ENCODE measurements around the gene ANXA2. TPM values are rescaled to one million over a fixed set of nuclear protein-coding genes. Genes with fewer than 3 reads are reported as not detected.

ANXA2 gene
- total and polyA plus RNA-seq, 10 of the 15 experiments (the other 5 are each of a cell fraction or from before 2014, with no cell fraction given), result 135 to 540 (median 281) TPM

- Histone ChIP-seq H3K27ac (ENCODE audit: control insufficient read depth, insufficient read depth) (no peak overlapping the region), H3K4me2 (ENCODE audit: control insufficient read depth, insufficient read depth) (no peak overlapping the region), H3K79me2 (ENCODE audit: control insufficient read depth, insufficient read depth, low read length) (no peaks in the 10 kb centered on the region), H2AFZ (ENCODE audit: control insufficient read depth, low read depth, low read length) (no peak overlapping the region), H3K9me3 (replicated peaks; ENCODE audit: control insufficient read depth, insufficient read depth, low read length) (no peaks in the 10 kb centered on the region), H3K9ac (ENCODE audit: control insufficient read depth, insufficient read depth, low read length) (no peak overlapping the region), H3K4me1 (ENCODE audit: control insufficient read depth, insufficient read depth, low read length) (no peaks in the 10 kb centered on the region), H3K27me3 (replicated peaks in 1 of 2; ENCODE audit: control insufficient read depth in 2 of 2, insufficient read depth in 2 of 2, low read length in 1 of 2) (no peaks in the 10 kb centered on the region), H3K36me3 (ENCODE audit: control insufficient read depth in 2 of 2, insufficient read depth in 2 of 2, low read length in 1 of 2) (no peaks in the 10 kb centered on the region; a peak in 2 of 4 replicates), H3K4me3 (no peak overlapping the region), H4K20me1 (ENCODE audit: control insufficient read depth, insufficient read depth) (no peaks in the 10 kb centered on the region)
- DNase-seq (ENCODE audit: low read depth, low spot score) (no peak), ATAC-seq (no peak), FAIRE-seq (no peak)
- no TSS peak for BruUV-seq (replicated peaks)
- WGBS (ENCODE audit: insufficient coverage, insufficient replicate concordance, low lambda C conversion rate, missing lambda C conversion rate), result 100% methylated on average over 2 of the region's 2 CpGs
- ChIA-PET RAD21 (ENCODE audit: unreplicated experiment) (no interaction called here), SMC1A (ENCODE audit: uncharacterized antibody, unreplicated experiment) (interaction anchor here (1.0 kb wide), 1 partner anchor 64 kb away, joined by 3 read pairs; no protein-coding TSS in a partner anchor), CTCF (interaction anchor here (0.7 kb wide), 1 partner anchor 65 kb away, joined by 3 read pairs; no protein-coding TSS in a partner anchor), POLR2A (no interaction called here)
- intact Hi-C loops (cut with micrococcal nuclease; ENCODE audit: unreplicated experiment) (no loop called here), in situ Hi-C loops (cut with MboI) (no loop called here)
- TF ChIP-seq PAX8 (IDR thresholded peaks at IDR 0.05) (no peak), YY1 (IDR thresholded peaks at IDR 0.05; ENCODE audit: low read depth, low read length) (no peak), CEBPB (IDR thresholded peaks at IDR 0.05; ENCODE audit: borderline replicate concordance in 1 of 2, low read depth in 2 of 2, low read length in 2 of 2) (no peak)
Observed at GRCh38 chr15:60426870-60427508, 29.2 kb upstream of the ANXA2 start.

DNA sequence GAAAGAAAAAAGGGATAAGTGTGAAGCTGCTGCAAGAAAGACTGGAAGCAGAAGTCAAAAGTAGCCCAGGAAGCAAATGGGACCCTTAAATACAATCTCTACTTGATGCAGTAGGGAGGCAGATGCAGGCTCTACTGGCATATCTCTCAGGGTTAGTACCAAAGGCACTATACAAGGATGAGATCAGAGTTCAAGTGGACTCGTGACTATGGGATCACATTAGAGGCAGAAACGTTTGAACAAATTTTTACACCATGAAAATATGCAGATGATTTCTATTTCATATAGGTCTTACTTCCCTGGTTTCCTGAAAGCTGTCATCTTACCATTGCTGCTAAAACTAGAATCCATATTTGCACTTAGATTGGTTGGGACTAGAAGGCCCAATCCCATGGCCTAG, 27.7 kb upstream of the ANXA2 start:
- no TSS peak for BruUV-seq (replicated peaks)

More for the DNA sequence above, 27.7 kb upstream of the ANXA2 start:
- DNase-seq (ENCODE audit: low read depth, low spot score) (no peak), ATAC-seq (no peak), FAIRE-seq (no peak)
- ChIA-PET SMC1A (ENCODE audit: uncharacterized antibody, unreplicated experiment) (no interaction called here), RAD21 (ENCODE audit: unreplicated experiment) (no interaction called here), CTCF (interaction anchor here (0.5 kb wide), 1 partner anchor 9 kb away, joined by 3 read pairs; no protein-coding TSS in a partner anchor), POLR2A (no interaction called here)
- Histone ChIP-seq H4K20me1 (ENCODE audit: control insufficient read depth, insufficient read depth) (no peaks in the 10 kb centered on the region), H3K9ac (ENCODE audit: control insufficient read depth, insufficient read depth, low read length) (no peak overlapping the region), H3K27me3 (replicated peaks in 1 of 2; ENCODE audit: control insufficient read depth in 2 of 2, insufficient read depth in 2 of 2, low read length in 1 of 2) (no peaks in the 10 kb centered on the region), H3K36me3 (ENCODE audit: control insufficient read depth in 2 of 2, insufficient read depth in 2 of 2, low read length in 1 of 2) (no peaks in the 10 kb centered on the region; a peak in 2 of 4 replicates), H3K79me2 (ENCODE audit: control insufficient read depth, insufficient read depth, low read length) (no peaks in the 10 kb centered on the region), H3K4me3 (no peak overlapping the region), H3K4me1 (ENCODE audit: control insufficient read depth, insufficient read depth, low read length) (no peaks in the 10 kb centered on the region), H3K9me3 (replicated peaks; ENCODE audit: control insufficient read depth, insufficient read depth, low read length) (no peaks in the 10 kb centered on the region), H2AFZ (ENCODE audit: control insufficient read depth, low read depth, low read length) (no peak overlapping the region), H3K27ac (ENCODE audit: control insufficient read depth, insufficient read depth) (no peak overlapping the region), H3K4me2 (ENCODE audit: control insufficient read depth, insufficient read depth) (no peak overlapping the region)
- intact Hi-C loops (cut with micrococcal nuclease; ENCODE audit: unreplicated experiment) (no loop called here), in situ Hi-C loops (cut with MboI) (no loop called here)
- TF ChIP-seq SIX5 (IDR thresholded peaks at IDR 0.05; ENCODE audit: low read depth, low read length, severe bottlenecking), result no peak
- TF ChIP-seq STAT3 (IDR thresholded peaks at IDR 0.05; ENCODE audit: low read depth, low read length), result no peak
- no peak for TF ChIP-seq E2F4 (IDR thresholded peaks at IDR 0.05; ENCODE audit: low read depth, low read length)
- no peak for TF ChIP-seq EP300 (IDR thresholded peaks at IDR 0.05; ENCODE audit: borderline replicate concordance in 1 of 2, control insufficient read depth in 1 of 2, low read depth in 2 of 2, low read length in 2 of 2)
- WGBS (ENCODE audit: insufficient coverage, insufficient replicate concordance, low lambda C conversion rate, missing lambda C conversion rate), result 90% methylated on average over 2 of the region's 2 CpGs
